ENCODE data around the gene SIGLEC10. TPM values are rescaled to one million over a fixed set of nuclear protein-coding genes. Genes with fewer than 3 reads are reported as not detected.

The SIGLEC10 gene
- total RNA-seq, 3 donors from 2014 or later (not counting 1 experiment from before 2014, with no cell fraction given): 1.7 to 28.9 (median 6.6) TPM

DNA sequence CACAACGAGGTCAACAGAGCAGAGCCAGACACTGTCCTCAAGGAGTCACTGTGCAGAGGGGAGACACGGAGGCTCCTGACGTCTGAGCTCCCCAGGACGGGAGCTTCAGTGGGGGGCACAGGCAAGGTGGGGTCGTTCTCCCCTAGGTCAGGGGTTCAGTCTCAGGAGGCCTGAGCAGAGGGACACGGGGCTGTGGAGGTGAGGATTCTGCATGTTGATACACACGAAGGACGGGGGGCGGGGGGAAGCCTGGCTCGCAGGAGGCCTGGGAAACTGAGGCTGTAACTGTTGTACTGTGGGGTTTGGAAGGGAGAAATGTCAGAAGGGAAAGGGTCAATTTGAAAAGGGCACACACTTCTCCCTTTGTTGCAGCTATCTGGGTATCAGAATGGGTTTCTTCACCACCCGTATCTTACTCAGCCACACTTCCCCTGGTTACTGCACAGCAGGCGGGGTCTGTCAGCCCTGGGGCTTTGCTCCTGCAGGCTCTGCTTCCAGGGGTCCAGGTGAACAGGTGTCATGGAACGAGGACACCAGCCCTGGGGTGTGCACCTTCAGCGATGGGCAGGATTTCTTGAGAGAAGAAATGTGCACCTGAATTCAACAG, 41.6 kb upstream of the SIGLEC10 start:
- H3K27ac Mint-ChIP-seq: no peak overlapping the region
- 85% methylated on average over 13 of the region's 14 CpGs for WGBS (ENCODE audit: insufficient coverage)

GRCh38 chr19:51458051-51458645, 40.7 kb upstream of the SIGLEC10 start, which contains the start of gene SIGLEC8:
SIGLEC8 (minus strand) TSS chr19:51458454; CDS start chr19:51458387, 67 bp downstream.
- H3K4me1 Mint-ChIP-seq: peaks cover 0 to 19% of the 10 kb centered on the region in 2 donors
- Histone ChIP-seq H3K4me1 (ENCODE audit: control insufficient read depth, insufficient read depth, low read length) (peaks cover 31% of the 10 kb centered on the region), H3K27ac (ENCODE audit: low read length) (no peak within 1 kb of the TSS), H3K4me3 (ENCODE audit: low read length) (no peak within 1 kb of the TSS), H3K36me3 (ENCODE audit: control insufficient read depth, insufficient read depth, low read length) (no peaks in the 10 kb centered on the region), H3K27me3 (ENCODE audit: control insufficient read depth, insufficient read depth, low read length) (peaks cover 15% of the 10 kb centered on the region), H3K9me3 (ENCODE audit: control insufficient read depth, insufficient read depth, low read length) (no peaks in the 10 kb centered on the region)
- H3K27ac Mint-ChIP-seq: no peak within 1 kb of the TSS
- no peak within 1 kb of the TSS for H3K4me3 Mint-ChIP-seq
- intact Hi-C loops (cut with micrococcal nuclease): no loop called here
- DNase-seq (no peak), ATAC-seq (no peak)
- H3K36me3 Mint-ChIP-seq: no peaks in the 10 kb centered on the region
- peaks cover 5 to 22% of the 10 kb centered on the region in 2 donors for H3K27me3 Mint-ChIP-seq (ENCODE audit: low read depth in 2 of 2)
- 88% methylated on average over 10 of the region's 10 CpGs for WGBS (ENCODE audit: insufficient coverage)
- no peaks in the 10 kb centered on the region for H3K9me3 Mint-ChIP-seq
- TF ChIP-seq CTCF (IDR thresholded peaks at IDR 0.05): no peak

More for the DNA sequence above, 41.6 kb upstream of the SIGLEC10 start:
- no peak for ATAC-seq
- H3K4me3 ChIP-seq (ENCODE audit: low read length): no peak overlapping the region
- H3K27ac ChIP-seq (ENCODE audit: low read length): no peak overlapping the region
- Mint-ChIP-seq H3K27me3 (ENCODE audit: low read depth in 2 of 2) (peaks cover 5 to 23% of the 10 kb centered on the region in 2 donors), H3K9me3 (no peaks in the 10 kb centered on the region), H3K4me1 (peaks cover 0 to 25% of the 10 kb centered on the region in 2 donors), H3K36me3 (no peaks in the 10 kb centered on the region), H3K4me3 (no peak overlapping the region)
- no peak for DNase-seq
- intact Hi-C loops (cut with micrococcal nuclease): no loop called here
- no peak for TF ChIP-seq CTCF (IDR thresholded peaks at IDR 0.05)
- no peaks in the 10 kb centered on the region for H3K36me3 ChIP-seq (ENCODE audit: control insufficient read depth, insufficient read depth, low read length)
- H3K27me3 ChIP-seq (ENCODE audit: control insufficient read depth, insufficient read depth, low read length): peaks cover 15% of the 10 kb centered on the region
- H3K4me1 ChIP-seq (ENCODE audit: control insufficient read depth, insufficient read depth, low read length): peaks cover 36% of the 10 kb centered on the region
- no peaks in the 10 kb centered on the region for H3K9me3 ChIP-seq (ENCODE audit: control insufficient read depth, insufficient read depth, low read length)

- no peak for TF ChIP-seq CTCF (IDR thresholded peaks at IDR 0.05)
- Mint-ChIP-seq H3K4me3 (no peak overlapping the region), H3K27me3 (ENCODE audit: low read depth in 2 of 2) (peaks cover 5 to 19% of the 10 kb centered on the region in 2 donors), H3K4me1 (peaks cover 0 to 14% of the 10 kb centered on the region in 2 donors), H3K27ac (no peak overlapping the region), H3K9me3 (no peaks in the 10 kb centered on the region), H3K36me3 (no peaks in the 10 kb centered on the region)
- Histone ChIP-seq H3K4me3 (ENCODE audit: low read length) (no peak overlapping the region), H3K27ac (ENCODE audit: low read length) (no peak overlapping the region), H3K9me3 (ENCODE audit: control insufficient read depth, insufficient read depth, low read length) (no peaks in the 10 kb centered on the region), H3K27me3 (ENCODE audit: control insufficient read depth, insufficient read depth, low read length) (peaks cover 13% of the 10 kb centered on the region), H3K36me3 (ENCODE audit: control insufficient read depth, insufficient read depth, low read length) (no peaks in the 10 kb centered on the region), H3K4me1 (ENCODE audit: control insufficient read depth, insufficient read depth, low read length) (peaks cover 24% of the 10 kb centered on the region)
- WGBS (ENCODE audit: insufficient coverage): 89% methylated on average over 11 of the region's 11 CpGs
- no peak for ATAC-seq
- intact Hi-C loops (cut with micrococcal nuclease): no loop called here
- DNase-seq: no peak
These were observed 40.0 kb upstream of the SIGLEC10 start for GRCh38 chr19:51457351-51458013.
